ENCODE measurements around the gene FBXW5.
A peak's percentile ranks its signal among the peaks of the same experiment; 100 is the strongest.

Gene FBXW5

GRCh38 chr9:136907011-136907914 is 37.3 kb downstream of the FBXW5 start:
- no peak for DNase-seq

DNA sequence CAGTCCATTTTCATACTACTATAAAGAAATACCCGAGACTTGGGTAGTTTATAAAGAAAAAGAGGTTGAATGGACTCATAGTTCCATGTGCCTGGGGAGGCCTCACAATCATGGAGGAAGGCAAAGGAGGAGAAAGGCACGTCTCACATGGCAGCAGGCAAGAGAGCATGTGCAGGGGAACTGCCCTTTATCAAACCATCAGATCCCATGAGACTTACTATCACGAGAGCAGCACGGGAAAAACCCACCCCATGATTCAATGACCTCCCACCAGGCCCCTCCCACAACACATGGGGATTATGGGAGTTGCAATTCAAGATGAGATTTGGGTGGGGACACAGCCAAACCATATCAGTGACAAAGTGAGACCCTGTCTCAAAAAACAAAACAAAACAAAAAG is 38.3 kb downstream of the FBXW5 start:
- no peak for DNase-seq

- peak; percentile 82 for DNase-seq
These were observed 41.4 kb downstream of the FBXW5 start for GRCh38 chr9:136903041-136903554.

DNA sequence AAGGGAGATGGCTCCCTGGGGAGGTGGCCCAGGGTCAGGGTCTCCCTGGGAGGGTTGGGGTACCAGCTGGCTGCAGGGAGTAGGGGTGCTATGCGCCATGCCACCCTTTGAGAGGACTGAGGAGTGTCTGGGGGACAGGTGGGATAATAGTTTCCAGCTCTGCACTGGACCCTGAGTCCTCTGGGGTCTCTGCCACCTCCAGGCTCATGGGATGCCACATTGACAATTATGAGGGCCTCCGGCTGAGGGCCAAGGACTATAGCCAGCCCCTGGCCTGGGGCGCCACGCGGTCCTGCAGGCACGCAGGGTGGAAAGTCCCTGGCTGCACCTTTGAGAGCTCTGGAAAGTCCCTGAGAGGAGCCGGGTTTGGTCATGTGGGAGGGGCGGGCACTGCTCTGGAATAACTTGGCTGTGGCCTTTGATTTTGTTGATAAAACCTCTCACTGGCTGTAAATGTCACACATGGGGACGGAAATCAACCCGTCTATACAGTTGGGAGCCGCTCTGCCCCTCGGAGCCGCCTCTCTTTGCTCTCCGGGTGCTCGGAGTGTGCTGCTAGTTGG is 42.2 kb downstream of the FBXW5 start:
- no peak for DNase-seq

DNA sequence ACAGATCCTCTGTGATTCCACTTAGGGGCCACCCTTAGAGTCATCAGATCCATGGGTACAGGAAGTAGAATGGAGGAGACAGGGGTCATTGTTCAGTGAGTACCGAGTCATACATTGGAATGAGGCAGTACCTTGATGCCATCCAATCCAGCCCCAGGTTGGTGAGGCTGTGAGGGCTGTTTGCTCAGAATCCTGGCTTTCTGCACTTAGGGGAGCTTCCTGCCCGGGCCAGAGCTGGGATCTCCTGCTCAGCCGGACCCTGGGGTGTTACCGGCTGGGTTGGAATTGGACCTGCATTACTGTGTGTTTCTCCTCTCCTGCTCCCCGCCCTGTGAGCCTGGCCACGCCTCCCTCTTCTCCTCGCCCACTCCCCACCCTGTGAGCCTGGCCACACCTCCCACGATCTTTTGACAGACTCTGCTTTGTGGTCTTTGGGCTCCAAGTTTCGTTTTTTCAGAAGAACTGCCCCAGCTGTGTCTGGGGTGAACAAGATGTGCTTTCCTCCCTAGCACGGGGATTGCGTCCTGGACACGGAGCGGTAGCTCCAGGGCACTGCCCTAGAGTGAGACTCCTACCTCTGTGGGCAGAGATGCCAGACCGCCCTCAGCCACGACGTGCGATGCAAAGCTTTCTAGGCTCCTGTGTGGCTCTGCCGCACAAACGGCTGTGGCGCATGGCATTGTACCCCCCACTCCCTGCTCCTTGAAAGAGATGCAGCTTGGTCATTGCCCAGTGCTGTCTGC is 42.9 kb downstream of the FBXW5 start:
- DNase-seq: no peak

DNA sequence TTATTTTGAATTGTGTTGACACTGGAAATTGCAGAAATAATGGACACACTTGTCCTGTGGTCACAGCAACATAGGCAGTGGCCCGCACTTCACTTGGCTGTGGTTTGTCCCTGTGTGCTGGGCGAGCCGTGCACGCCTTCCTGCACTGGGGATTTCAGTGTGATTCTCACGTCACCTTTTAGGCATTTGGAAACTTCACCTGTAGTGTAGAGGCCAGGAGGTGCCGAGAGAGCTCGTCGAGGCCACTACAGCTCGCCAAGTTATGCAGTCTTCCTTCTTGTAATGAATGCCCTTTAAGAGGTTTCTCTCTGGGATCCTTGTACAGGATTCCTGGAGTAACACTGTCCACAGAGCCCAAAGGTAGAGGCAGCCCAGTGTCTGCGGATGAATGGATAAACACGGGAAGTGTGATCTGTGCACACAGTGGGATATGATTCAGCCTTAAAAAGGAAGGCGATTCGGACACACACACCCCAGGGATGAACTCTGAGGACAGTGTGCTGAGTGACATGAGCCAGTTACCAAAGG is 43.5 kb downstream of the FBXW5 start:
- no peak for DNase-seq

DNA sequence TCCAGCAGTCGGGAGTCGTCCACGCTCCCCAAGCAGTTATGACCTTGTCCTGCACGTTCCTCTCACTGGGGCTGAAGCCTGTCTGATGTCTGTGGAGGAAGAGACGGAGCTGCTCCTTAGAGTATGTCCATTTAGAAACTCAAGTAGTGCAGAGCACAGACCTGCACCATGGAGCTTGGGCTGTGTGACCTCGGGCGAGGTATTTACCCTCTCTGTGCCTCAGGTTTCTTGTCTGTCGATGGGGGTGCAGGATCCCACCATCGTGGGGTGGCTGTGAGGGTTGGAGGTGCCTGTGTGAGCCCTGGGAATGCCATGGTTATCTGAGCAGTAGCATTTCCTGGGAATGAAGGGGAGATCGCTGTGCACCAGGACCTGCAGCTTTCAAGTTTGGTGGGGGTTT is 44.0 kb downstream of the FBXW5 start:
- no peak for DNase-seq

- DNase-seq: no peak
These were observed 45.3 kb downstream of the FBXW5 start for GRCh38 chr9:136899196-136899595.

DNA sequence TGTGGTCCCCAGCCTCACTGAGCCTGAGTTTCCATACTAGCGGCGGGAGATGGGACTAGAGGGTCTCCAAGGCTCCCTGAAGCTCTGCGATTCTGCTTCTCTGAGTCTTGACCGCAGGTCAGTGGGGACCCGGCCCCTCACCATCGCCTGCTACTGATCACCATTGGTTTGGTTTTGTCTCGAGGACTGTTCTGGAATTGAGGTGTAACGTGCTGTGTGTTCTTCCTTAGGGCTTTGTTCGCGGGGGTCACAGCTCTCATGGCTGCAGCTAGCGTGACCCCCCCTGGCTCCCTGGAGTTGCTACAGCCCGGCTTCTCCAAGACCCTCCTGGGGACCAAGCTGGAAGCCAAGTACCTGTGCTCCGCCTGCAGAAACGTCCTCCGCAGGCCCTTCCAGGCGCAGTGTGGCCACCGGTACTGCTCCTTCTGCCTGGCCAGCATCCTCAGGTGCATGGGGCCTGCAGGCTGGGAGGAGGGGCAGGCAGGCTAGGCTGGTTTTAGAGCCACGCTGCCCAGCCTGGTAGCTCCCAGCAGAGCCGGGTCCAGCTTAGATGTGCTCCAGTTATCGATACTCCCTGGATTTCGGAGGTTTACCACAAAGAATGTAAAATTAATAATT is 45.9 kb downstream of the FBXW5 start:
- DNase-seq: no peak

DNA sequence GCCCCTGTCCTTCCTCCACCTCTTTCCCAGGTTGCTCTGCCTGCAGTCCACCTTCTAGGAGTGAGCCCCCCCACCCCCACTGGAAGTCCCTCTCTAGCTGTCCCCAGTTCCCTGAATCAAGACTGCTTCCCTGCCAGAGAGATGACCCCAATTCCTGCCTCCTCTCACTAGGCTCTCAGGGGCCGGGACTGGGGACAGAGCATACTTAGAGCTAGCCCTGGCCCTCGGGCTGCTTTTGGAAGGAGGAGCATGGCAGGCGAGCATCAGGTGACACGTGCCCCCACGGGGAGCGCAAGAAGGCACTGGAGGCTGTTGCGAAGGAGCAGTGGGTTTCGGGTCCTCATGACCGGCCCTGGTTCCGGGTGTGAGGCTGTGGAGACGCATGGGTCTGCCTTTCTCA is 48.5 kb downstream of the FBXW5 start:
- no peak for DNase-seq

- no peak for DNase-seq
These were observed 53.9 kb downstream of the FBXW5 start for GRCh38 chr9:136890661-136891060.
